Esophagus muscularis mucosa (tissue), 3 donors: ENCODE measurements around the gene CEP41.

Experiments used
- POLR2A ChIP-seq: fragments of 450-650 bp; IDR thresholded peaks from one replicate; pipeline ENCODE4 v1.6.1; 2017; ENCODE audit warnings: antibody characterized with exemption, moderate library complexity, mild to moderate bottlenecking, low read depth
- TF ChIP-seq, protein P1 (sequence below), 3 experiments: fragments of 200-600 bp in 2 of 3; fragments of 450-650 bp in 1 of 3; sonication (generic) in 2 of 3; IDR thresholded peaks; one replicate each; pipeline ENCODE4 v1.5.1; 2017 to 2019; ENCODE audit warnings: antibody characterized with exemption in 3 of 3, mild to moderate bottlenecking in 2 of 3, moderate library complexity in 1 of 3

DNA sequence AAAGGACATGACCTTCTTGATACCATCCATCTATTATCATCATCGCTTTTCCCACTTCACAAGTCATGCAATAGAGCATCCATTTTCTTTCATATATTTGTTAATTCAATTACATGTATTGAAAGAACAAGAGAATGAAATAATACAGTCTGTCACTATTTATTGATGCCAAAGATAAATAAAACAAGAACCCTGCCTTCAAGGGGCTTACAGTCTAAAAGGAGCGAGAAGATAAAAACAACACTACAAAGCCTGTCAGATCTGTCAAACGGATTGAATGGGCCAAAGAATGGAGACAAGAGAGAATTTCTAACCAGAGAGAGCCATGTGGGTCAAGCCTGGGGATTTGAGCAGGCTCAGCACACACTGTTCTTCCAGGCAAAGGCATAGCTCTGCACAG, 80.3 kb downstream of the CEP41 start:
- TF ChIP-seq, protein P1, sequence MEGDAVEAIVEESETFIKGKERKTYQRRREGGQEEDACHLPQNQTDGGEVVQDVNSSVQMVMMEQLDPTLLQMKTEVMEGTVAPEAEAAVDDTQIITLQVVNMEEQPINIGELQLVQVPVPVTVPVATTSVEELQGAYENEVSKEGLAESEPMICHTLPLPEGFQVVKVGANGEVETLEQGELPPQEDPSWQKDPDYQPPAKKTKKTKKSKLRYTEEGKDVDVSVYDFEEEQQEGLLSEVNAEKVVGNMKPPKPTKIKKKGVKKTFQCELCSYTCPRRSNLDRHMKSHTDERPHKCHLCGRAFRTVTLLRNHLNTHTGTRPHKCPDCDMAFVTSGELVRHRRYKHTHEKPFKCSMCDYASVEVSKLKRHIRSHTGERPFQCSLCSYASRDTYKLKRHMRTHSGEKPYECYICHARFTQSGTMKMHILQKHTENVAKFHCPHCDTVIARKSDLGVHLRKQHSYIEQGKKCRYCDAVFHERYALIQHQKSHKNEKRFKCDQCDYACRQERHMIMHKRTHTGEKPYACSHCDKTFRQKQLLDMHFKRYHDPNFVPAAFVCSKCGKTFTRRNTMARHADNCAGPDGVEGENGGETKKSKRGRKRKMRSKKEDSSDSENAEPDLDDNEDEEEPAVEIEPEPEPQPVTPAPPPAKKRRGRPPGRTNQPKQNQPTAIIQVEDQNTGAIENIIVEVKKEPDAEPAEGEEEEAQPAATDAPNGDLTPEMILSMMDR (IDR thresholded peaks at IDR 0.05), result no peak
- TF ChIP-seq POLR2A, result no peak
